Measurements from ENCODE around the gene TEAD3.

Gene TEAD3

GRCh38 chr6:35465646-35466045, 31.2 kb downstream of the TEAD3 start:
- H3K27ac ChIP-seq (ENCODE audit: low read length): no peak overlapping the region
- no peak overlapping the region for H3K4me3 ChIP-seq (ENCODE audit: low read length)
- no peak for DNase-seq
- no peak overlapping the region for H2AFZ ChIP-seq (ENCODE audit: low read length)
- no peaks in the 10 kb centered on the region for H3K9me3 ChIP-seq (replicated peaks; ENCODE audit: insufficient read depth, low read length)
- no peak overlapping the region for H3K9ac ChIP-seq (ENCODE audit: low read length)
- H3K27me3 ChIP-seq (replicated peaks; ENCODE audit: insufficient read depth, low read length): no peaks in the 10 kb centered on the region
- TF ChIP-seq EZH2 (optimal IDR thresholded peaks at IDR 0.05; ENCODE audit: low read depth, low read length) (no peak), EZH2phosphoT487 (IDR thresholded peaks at IDR 0.05; ENCODE audit: low read length) (no peak), CTCF (IDR thresholded peaks at IDR 0.05; ENCODE audit: low read length) (no peak)
- H3K36me3 ChIP-seq (replicated peaks; ENCODE audit: insufficient read depth, low read length): peaks cover 13% of the 10 kb centered on the region
- H3K9me2 ChIP-seq (replicated peaks; ENCODE audit: insufficient read depth, low read length): no peaks in the 10 kb centered on the region
- peaks cover 17% of the 10 kb centered on the region for H4K20me1 ChIP-seq (ENCODE audit: insufficient read depth, low read length)
- H3F3A ChIP-seq (ENCODE audit: insufficient read depth, low read length): peaks cover 23% of the 10 kb centered on the region
- H3K79me2 ChIP-seq (ENCODE audit: low read length): peaks cover 25% of the 10 kb centered on the region
- peaks cover 11% of the 10 kb centered on the region for H3K4me1 ChIP-seq (ENCODE audit: low read length)
- no peak overlapping the region for H3K4me2 ChIP-seq (ENCODE audit: low read depth, low read length)

- no peaks in the 10 kb centered on the region for H3K9me2 ChIP-seq (replicated peaks; ENCODE audit: insufficient read depth, low read length)
- no peaks in the 10 kb centered on the region for H3K36me3 ChIP-seq (replicated peaks; ENCODE audit: insufficient read depth, low read length)
- TF ChIP-seq EZH2phosphoT487 (IDR thresholded peaks at IDR 0.05; ENCODE audit: low read length) (no peak), CTCF (IDR thresholded peaks at IDR 0.05; ENCODE audit: low read length) (no peak), EZH2 (optimal IDR thresholded peaks at IDR 0.05; ENCODE audit: low read depth, low read length) (no peak)
- no peak for DNase-seq
- H3K9ac ChIP-seq (ENCODE audit: low read length): no peak overlapping the region
- H3K27me3 ChIP-seq (replicated peaks; ENCODE audit: insufficient read depth, low read length): no peaks in the 10 kb centered on the region
- H4K20me1 ChIP-seq (ENCODE audit: insufficient read depth, low read length): no peaks in the 10 kb centered on the region
- no peak overlapping the region for H3K27ac ChIP-seq (ENCODE audit: low read length)
- H3K4me1 ChIP-seq (ENCODE audit: low read length): peaks cover 5% of the 10 kb centered on the region
- no peak overlapping the region for H3K4me3 ChIP-seq (ENCODE audit: low read length)
- H3K4me2 ChIP-seq (ENCODE audit: low read depth, low read length): no peak overlapping the region
- peaks cover under 1% of the 10 kb centered on the region; the same call in 1 of the 2 replicates for H3F3A ChIP-seq (ENCODE audit: insufficient read depth, low read length)
- peaks cover 2% of the 10 kb centered on the region for H3K79me2 ChIP-seq (ENCODE audit: low read length)
- no peak overlapping the region for H2AFZ ChIP-seq (ENCODE audit: low read length)
- H3K9me3 ChIP-seq (replicated peaks; ENCODE audit: insufficient read depth, low read length): no peaks in the 10 kb centered on the region
Measured at GRCh38 chr6:35463292-35463691, 33.6 kb downstream of the TEAD3 start.

GRCh38 chr6:35461270-35461669, 35.6 kb downstream of the TEAD3 start:
- H3K79me2 ChIP-seq (ENCODE audit: low read length): no peaks in the 10 kb centered on the region
- no peak overlapping the region for H2AFZ ChIP-seq (ENCODE audit: low read length)
- H3K9me2 ChIP-seq (replicated peaks; ENCODE audit: insufficient read depth, low read length): no peaks in the 10 kb centered on the region
- no peaks in the 10 kb centered on the region for H3K9me3 ChIP-seq (replicated peaks; ENCODE audit: insufficient read depth, low read length)
- H3K27ac ChIP-seq (ENCODE audit: low read length): no peak overlapping the region
- H3K4me2 ChIP-seq (ENCODE audit: low read depth, low read length): no peak overlapping the region
- TF ChIP-seq EZH2 (optimal IDR thresholded peaks at IDR 0.05; ENCODE audit: low read depth, low read length) (no peak), EZH2phosphoT487 (IDR thresholded peaks at IDR 0.05; ENCODE audit: low read length) (no peak), CTCF (IDR thresholded peaks at IDR 0.05; ENCODE audit: low read length) (no peak)
- no peaks in the 10 kb centered on the region for H3K4me1 ChIP-seq (ENCODE audit: low read length)
- no peak for DNase-seq
- H3K27me3 ChIP-seq (replicated peaks; ENCODE audit: insufficient read depth, low read length): no peaks in the 10 kb centered on the region
- H3F3A ChIP-seq (ENCODE audit: insufficient read depth, low read length): no peaks in the 10 kb centered on the region
- no peak overlapping the region for H3K9ac ChIP-seq (ENCODE audit: low read length)
- H3K36me3 ChIP-seq (replicated peaks; ENCODE audit: insufficient read depth, low read length): no peaks in the 10 kb centered on the region
- H3K4me3 ChIP-seq (ENCODE audit: low read length): no peak overlapping the region
- no peaks in the 10 kb centered on the region for H4K20me1 ChIP-seq (ENCODE audit: insufficient read depth, low read length)

Measured in MM.1S (cell line).